Occipital lobe (tissue), 2 donors: ENCODE data around the gene HABP2. TPM values are rescaled to one million over a fixed set of nuclear protein-coding genes. Genes with fewer than 3 reads are reported as not detected.

ENCODE experiments used
- DNase-seq: peaks from one replicate; lab custom pipeline; 2025; lab: John Stamatoyannopoulos, UW
- total RNA-seq: library from RNA; depleted of rRNA; stranded (reverse); fragments of >200 nt; gene quantifications from one replicate; pipeline ENCODE4 v1.2.3, GENCODE V29; 2014

The HABP2 gene
- total RNA-seq, 1 donor from 2014 or later = 0.31 TPM

GRCh38 chr10:113603057-113603777 lies 50.4 kb downstream of the HABP2 start:
- no peak for DNase-seq

- no peak for DNase-seq
These were observed 51.7 kb downstream of the HABP2 start for GRCh38 chr10:113604572-113604971.

- DNase-seq = no peak
These were observed 52.6 kb downstream of the HABP2 start for GRCh38 chr10:113605268-113605978.

GRCh38 chr10:113609704-113610108 lies 56.9 kb downstream of the HABP2 start:
- no peak for DNase-seq

GRCh38 chr10:113610631-113611601 lies 58.1 kb downstream of the HABP2 start:
- DNase-seq = no peak

GRCh38 chr10:113612154-113612553 lies 59.3 kb downstream of the HABP2 start:
- no peak for DNase-seq

GRCh38 chr10:113613427-113613826 lies 60.6 kb downstream of the HABP2 start:
- DNase-seq = no peak

GRCh38 chr10:113613977-113614690 lies 61.3 kb downstream of the HABP2 start:
- DNase-seq = no peak

GRCh38 chr10:113616244-113617074 lies 63.6 kb downstream of the HABP2 start:
- DNase-seq = no peak

GRCh38 chr10:113617086-113617485 lies 64.2 kb downstream of the HABP2 start:
- no peak for DNase-seq

GRCh38 chr10:113618338-113618737 lies 65.5 kb downstream of the HABP2 start:
- no peak for DNase-seq

GRCh38 chr10:113619401-113619800 lies 66.5 kb downstream of the HABP2 start:
- DNase-seq = no peak

GRCh38 chr10:113620511-113620910 lies 67.7 kb downstream of the HABP2 start:
- DNase-seq = no peak

GRCh38 chr10:113620936-113621335 lies 68.1 kb downstream of the HABP2 start:
- no peak for DNase-seq

- no peak for DNase-seq
These were observed 68.9 kb downstream of the HABP2 start for GRCh38 chr10:113621799-113622198.

GRCh38 chr10:113622831-113623230 lies 70.0 kb downstream of the HABP2 start:
- DNase-seq = no peak

GRCh38 chr10:113625461-113626186 lies 72.8 kb downstream of the HABP2 start:
- no peak for DNase-seq

- no peak for DNase-seq
These were observed 74.0 kb downstream of the HABP2 start for GRCh38 chr10:113626809-113627355.

- no peak for DNase-seq
These were observed 75.0 kb downstream of the HABP2 start for GRCh38 chr10:113627836-113628235.
